GM19455 (cell line): ENCODE results near the gene CCDC78.
"Not testable (repeated sequence)": the region's sequence is repeated elsewhere in the genome, so short reads cannot be mapped to it uniquely, and the experiment has no call there.

ENCODE experiments used
- ATAC-seq: cut with Tn5 transposase; IDR thresholded peaks from one replicate; pipeline ENCODE4 v1.9.1; 2021; ENCODE audit not compliant: unreplicated experiment

Gene CCDC78

GRCh38 chr16:694863-695354 lies 31.3 kb downstream of the CCDC78 start:
- ATAC-seq: no peak

- no peak for ATAC-seq
Observed at GRCh38 chr16:694187-694862, 31.9 kb downstream of the CCDC78 start.

- no peak for ATAC-seq
Observed at GRCh38 chr16:693766-694165, 32.5 kb downstream of the CCDC78 start.

- ATAC-seq: no peak
Observed at GRCh38 chr16:693364-693763, 32.9 kb downstream of the CCDC78 start.

- ATAC-seq: no peak
Observed at GRCh38 chr16:692356-693108, 33.7 kb downstream of the CCDC78 start.

GRCh38 chr16:691242-691641 lies 35.0 kb downstream of the CCDC78 start:
- not testable (repeated sequence) for ATAC-seq

- no peak for ATAC-seq
Observed at GRCh38 chr16:689175-689897, 36.9 kb downstream of the CCDC78 start.

- no peak for ATAC-seq
Observed at GRCh38 chr16:687499-687898, 38.7 kb downstream of the CCDC78 start.

GRCh38 chr16:686459-687260 lies 39.6 kb downstream of the CCDC78 start:
- ATAC-seq: no peak

GRCh38 chr16:685967-686366 lies 40.3 kb downstream of the CCDC78 start:
- ATAC-seq: no peak

GRCh38 chr16:684961-685696 lies 41.1 kb downstream of the CCDC78 start:
- no peak for ATAC-seq

GRCh38 chr16:684071-684794 lies 42.0 kb downstream of the CCDC78 start, which contains the start of gene JMJD8:
Gene JMJD8, minus strand, starts transcription at chr16:684334. Its CDS starts 15 bp downstream, at chr16:684319.
- ATAC-seq: peak; percentile 52

- ATAC-seq: no peak
Observed at GRCh38 chr16:683396-684070, 42.7 kb downstream of the CCDC78 start.

GRCh38 chr16:682493-683395 lies 43.5 kb downstream of the CCDC78 start:
- ATAC-seq: no peak

- no peak for ATAC-seq
Observed at GRCh38 chr16:681746-682427, 44.4 kb downstream of the CCDC78 start.

GRCh38 chr16:680967-681745 lies 45.1 kb downstream of the CCDC78 start:
- no peak for ATAC-seq

GRCh38 chr16:680625-680945 lies 45.7 kb downstream of the CCDC78 start:
- no peak for ATAC-seq
